HEK293T (cell line): ENCODE data around the gene FHIP1B.

ENCODE experiments used
- ARNT ChIP-seq: fragments of 450-650 bp; IDR thresholded peaks from 2 replicates; pipeline ENCODE4 v1.6.1; 2017; ENCODE audit warnings: mild to moderate bottlenecking
- BHLHE40 ChIP-seq: fragments of 450-650 bp; IDR thresholded peaks from 2 replicates; pipeline ENCODE4 v1.6.1; 2016; ENCODE audit warnings: mild to moderate bottlenecking, moderate library complexity, borderline replicate concordance
- FOXK2 ChIP-seq: fragments of 450-650 bp; IDR thresholded peaks from 2 replicates; pipeline ENCODE4 v1.6.1; 2016; ENCODE audit warnings: mild to moderate bottlenecking
- FOXM1 ChIP-seq: fragments of 450-650 bp; IDR thresholded peaks from 2 replicates; pipeline ENCODE4 v1.6.1; 2017; ENCODE audit warnings: mild to moderate bottlenecking, borderline replicate concordance
- NFRKB ChIP-seq: fragments of 450-650 bp; IDR thresholded peaks from 2 replicates; pipeline ENCODE4 v1.6.1; 2016; ENCODE audit warnings: mild to moderate bottlenecking, moderate library complexity
- SUZ12 ChIP-seq: fragments of 450-650 bp; IDR thresholded peaks from 2 replicates; pipeline ENCODE4 v1.6.1; 2016; ENCODE audit warnings: mild to moderate bottlenecking
- ZNF384 ChIP-seq: fragments of 450-650 bp; IDR thresholded peaks from 2 replicates; pipeline ENCODE4 v1.6.1; 2016

GRCh38 chr11:6232899-6233298 lies 1.5 kb downstream of the FHIP1B start:
- TF ChIP-seq SUZ12 = no peak
- no peak for TF ChIP-seq NFRKB
- no peak for TF ChIP-seq BHLHE40
- no peak for TF ChIP-seq ARNT
- no peak for TF ChIP-seq ZNF384
- TF ChIP-seq FOXM1 = no peak
- TF ChIP-seq FOXK2 = no peak
